CD4-positive, alpha-beta T cell treated with Interleukin-2 at 100 ng/mL for 4 hours (primary cell): ENCODE measurements around the gene HDGFL2.
"Not testable (repeated sequence)": the region's sequence is repeated elsewhere in the genome, so short reads cannot be mapped to it uniquely, and the experiment has no call there.

Experiments
- DNase-seq: peaks from one replicate; pipeline ENCODE4 v3.0.0-alpha.2; 2020; ENCODE audit warnings: low spot score

Gene HDGFL2

DNA sequence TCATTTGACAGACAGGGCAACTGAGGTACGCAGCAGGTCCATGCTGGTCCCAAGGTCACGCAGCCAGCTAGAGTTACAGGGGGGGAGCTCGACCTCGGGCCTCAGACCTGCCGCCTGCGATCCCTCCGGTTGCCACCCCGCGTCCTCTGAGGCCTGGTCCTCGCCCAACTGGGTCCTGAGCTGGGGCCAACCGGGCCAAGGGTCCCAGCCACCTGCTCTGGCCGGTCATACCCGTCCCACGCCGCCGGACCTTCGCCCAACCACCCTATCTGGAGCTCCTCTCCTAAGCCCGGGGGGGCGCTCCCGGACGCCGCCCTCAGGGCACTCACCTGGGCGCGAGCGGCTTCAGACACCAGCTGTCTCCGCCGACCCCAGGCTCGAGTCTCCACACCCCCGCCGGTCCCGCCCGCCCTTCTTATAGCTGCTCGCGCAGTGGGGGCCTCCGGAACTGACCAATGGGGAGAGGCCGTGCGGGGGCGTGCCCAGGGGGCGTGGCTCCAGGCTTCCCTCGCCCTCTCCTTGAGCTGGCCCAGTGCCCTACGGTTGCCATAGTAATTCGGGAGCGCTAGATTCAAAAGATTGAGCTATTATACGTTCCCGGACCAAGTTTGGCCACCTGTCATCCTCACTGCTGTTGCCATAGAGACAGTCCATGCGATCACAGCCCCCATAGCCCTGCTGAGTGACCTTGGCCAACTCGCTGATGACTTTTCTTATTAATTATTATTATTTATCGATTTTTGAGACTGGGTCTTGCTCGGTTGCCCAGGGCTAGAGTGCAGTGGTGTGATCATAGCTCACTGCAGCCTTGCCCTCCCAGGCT, 63.0 kb downstream of the HDGFL2 start, which contains the start of gene PLIN5:
PLIN5 (minus strand) TSS at position 389 of the 823 bp plus-strand sequence. CDS start 1,150 bp downstream, outside the sequence.
- peak; percentile 17 for DNase-seq

DNA sequence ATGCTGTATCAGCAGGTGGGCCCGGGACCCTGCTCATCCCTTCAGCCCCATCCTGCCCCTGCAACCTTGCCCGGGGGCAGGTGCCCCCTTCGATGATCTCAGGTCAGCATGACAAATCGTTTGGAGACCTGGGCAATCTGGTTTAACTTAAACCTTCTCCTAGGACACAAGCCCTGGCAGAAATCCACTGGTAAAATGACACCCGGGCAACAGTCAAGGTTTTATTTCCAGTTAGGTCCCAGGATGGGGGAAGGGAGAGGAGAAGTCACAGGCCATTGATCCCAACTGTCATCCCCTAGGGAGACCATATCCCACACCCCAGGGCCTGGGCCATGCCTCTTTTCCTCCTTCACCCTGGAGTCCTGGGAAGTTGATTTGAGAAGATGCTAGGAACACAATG, 64.7 kb downstream of the HDGFL2 start:
- no peak for DNase-seq

DNA sequence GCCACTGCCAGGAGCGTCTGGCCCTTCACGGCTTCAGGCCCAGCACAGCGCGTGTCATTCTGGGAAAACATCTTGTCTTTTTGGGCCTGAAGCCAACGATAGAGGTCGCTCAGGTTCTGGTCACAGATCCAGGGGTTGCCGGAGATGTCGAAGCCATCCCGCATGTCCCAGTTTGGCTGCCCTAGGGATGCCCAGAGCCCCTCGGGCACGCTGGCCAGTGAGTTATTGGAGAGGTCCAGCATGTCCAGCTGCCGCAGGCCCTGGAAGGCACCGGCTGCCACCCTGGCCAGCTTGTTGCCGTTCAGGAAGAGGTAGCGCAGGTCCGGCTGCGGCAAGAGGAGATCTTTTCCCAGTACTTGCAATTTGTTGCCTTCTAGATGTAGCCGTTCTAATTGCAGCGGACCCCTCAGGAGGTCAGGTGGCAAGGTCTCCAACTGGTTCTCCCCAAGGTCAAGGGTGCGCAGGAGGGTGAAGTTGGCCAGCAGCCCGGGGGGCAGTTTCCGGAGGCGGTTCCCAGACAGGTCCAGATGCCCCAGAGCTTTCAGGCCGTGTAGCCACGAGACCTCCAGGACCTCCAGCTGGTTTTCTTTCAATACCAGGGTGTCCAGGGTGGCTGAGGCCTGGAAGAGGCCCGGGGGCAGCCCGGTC, 66.0 kb downstream of the HDGFL2 start:
- DNase-seq, result no peak

DNA sequence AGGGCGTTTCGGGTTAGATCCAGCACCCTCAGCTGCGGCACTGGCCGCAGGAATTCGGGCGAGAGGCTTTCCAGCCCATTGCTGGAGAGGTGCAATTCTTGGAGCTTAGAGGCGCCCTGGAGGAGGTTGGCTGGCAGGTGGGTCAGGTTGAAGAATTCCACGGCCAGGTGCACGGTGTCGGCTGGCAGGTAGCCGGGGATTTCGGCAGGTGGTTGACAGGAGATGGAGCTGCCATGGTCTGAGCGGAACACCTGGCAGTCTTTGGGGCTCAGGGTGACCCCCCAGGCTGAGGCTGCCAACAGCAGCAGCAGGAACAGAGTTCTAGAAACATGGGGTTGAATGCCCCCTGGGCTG, 66.5 kb downstream of the HDGFL2 start:
- no peak for DNase-seq

DNA sequence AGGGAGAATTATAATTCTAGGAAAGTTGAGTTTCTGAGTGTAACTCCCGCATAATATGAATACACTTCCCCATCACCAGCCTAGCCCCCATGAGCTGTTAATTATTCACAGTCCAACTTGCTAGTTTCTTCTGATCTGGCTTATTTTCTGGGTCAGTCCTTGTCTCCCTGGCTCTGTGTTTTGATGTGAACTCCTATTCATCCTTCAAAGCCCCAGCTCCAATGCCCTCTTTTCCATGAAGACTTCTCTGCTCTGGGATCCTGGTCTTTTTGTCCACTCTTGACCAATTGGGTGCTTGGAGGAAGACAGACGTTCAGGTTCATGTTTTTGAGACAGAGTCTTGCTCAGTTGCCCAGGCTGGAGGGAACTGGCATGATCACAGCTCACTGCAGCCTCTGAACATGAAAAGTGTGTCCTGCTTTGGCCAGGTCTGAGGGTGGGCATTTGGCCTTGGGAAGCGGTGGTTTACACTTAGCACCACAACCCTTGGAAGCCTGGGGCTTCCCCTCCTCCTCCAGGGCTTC, 67.1 kb downstream of the HDGFL2 start:
- no peak for DNase-seq

DNA sequence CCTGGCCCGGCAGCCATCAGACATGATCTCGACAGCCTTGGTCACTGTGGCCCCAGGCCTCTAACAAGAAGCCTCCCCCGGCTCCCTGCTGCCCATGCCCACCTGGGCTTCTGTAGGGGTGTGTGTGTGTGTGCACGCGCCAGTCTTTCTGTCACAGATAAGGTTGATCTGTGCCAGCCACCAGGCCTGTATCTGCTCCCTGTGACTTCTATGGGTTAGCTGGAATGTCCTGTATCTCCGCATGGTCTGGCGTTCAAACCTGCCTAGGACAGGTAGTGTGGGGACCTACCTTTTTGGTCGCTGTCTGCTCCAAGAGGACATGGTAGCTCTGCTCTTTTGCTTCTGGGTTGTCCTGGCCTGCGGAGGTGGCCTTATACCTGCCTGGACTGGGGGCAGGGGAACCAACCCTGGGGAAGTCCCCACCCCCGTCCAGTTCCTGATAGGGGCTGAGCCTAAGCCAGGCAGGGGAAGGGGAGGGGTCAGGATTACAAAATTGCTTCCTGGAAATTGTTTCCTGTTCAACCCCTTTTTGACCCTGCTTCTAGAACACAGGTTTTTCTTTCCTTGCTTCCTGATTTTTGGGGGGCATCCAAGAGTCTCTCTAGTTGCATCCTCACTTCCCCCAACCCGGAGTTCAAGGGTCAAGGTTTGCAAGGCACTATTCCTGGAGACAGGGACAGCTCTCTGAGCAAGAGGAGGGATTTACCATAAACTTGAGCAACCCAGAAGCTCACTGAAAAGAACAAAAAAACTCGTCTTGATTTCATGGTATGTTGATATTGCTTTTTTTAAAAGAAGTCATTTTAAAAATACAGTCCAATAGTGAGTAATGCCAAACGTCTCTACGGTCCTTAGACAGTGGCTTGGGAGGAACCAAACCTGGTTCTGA, 67.8 kb downstream of the HDGFL2 start, which contains the start of gene LRG1:
LRG1 (minus strand) TSS at position 344 of the 889 bp plus-strand sequence; CDS start at position 321, 23 bp downstream.
- DNase-seq, result no peak

DNA sequence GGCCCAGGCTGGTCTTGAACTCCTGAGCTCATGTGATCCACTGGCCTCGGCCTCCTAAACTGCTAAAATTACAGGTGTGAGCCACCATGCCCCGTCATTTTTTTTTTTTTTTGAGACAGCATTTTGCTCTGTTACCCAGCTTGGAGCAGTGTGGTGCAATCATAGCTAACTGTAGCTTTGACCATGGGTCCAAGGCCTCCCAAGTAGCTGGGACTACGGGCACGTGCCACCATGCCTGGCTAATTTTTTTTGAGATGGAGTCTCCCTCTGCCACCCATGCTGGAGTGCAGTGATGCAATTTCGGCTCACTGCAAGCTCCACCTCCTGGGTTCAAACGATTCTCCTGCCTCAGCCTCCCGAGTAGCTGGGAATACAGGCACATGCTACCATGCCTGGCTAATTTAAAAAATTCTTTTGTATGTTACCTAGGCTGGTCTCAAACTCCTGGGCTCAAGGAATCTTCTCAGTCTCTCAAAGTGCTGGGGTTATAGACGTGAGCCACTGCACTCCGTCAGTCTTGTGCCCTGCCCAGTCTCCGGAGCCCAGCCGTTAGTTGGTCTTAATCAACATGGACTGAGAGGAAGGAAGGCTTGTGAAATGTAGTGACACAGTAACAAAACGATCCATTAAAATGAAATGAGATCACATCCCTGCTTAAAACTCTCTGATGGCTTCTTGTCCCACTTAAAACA, 69.2 kb downstream of the HDGFL2 start:
- no peak for DNase-seq

DNA sequence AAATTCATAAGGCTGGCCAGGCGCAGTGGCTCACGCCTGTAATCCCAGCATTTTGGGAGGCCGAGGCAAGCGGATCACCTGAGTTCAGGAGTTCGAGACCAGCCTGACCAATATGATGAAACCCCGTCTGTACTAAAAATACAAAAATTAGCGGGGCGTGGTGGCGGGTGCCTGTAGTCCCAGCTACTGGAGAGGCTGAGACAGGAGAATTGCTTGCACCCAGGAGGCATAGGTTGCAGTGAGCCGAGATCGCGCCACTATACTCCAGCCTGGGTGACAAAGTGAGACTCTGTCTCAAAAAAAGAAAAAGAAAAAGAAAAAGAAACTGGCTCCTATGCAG, 69.7 kb downstream of the HDGFL2 start:
- not testable (repeated sequence) for DNase-seq

DNA sequence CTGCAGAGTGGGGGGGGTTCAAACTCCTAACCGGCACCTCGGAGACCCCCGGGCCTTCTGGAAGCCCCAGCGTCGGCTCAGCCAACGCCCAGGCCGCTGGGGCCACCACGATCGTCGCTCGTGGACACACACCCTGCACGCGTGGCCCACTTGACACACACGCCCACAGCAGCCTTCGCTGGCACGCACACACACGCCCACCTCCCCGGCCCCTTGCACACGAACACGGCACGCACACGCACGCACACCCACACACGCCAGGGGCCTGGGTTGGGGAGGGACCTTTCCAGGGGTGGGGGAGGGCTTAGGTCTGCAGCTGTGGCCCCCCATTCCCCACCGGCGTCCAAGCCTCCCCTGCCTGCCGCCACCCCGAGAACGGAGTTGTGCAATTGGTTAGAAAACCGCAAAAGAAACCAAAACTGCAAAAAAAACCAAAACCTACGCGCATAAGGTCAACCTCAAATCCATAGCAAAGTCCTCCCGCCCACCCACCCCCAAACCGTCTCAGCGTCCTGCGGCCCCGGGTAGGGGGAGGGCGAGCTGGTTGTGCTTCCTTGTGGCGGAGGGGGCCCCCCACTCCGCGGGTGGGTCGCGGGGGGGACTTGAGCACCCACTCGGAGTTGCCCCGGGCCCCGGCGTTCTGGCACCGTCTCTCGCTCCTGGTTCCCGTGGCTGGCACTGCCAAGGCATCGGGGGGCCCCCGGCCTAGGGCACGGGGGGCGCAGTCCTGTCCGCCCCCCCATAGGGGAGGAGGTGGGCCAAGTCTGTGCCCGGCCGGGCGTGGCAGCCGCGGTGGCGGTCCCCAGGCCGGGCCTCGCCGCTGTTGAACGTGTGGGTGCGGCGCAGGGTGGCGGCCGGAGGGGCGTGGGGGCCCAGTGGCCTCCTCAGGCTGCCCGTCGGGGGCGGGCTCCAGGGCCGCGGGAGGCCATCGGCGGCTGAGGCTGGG, 71.1 kb downstream of the HDGFL2 start:
- no peak for DNase-seq

DNA sequence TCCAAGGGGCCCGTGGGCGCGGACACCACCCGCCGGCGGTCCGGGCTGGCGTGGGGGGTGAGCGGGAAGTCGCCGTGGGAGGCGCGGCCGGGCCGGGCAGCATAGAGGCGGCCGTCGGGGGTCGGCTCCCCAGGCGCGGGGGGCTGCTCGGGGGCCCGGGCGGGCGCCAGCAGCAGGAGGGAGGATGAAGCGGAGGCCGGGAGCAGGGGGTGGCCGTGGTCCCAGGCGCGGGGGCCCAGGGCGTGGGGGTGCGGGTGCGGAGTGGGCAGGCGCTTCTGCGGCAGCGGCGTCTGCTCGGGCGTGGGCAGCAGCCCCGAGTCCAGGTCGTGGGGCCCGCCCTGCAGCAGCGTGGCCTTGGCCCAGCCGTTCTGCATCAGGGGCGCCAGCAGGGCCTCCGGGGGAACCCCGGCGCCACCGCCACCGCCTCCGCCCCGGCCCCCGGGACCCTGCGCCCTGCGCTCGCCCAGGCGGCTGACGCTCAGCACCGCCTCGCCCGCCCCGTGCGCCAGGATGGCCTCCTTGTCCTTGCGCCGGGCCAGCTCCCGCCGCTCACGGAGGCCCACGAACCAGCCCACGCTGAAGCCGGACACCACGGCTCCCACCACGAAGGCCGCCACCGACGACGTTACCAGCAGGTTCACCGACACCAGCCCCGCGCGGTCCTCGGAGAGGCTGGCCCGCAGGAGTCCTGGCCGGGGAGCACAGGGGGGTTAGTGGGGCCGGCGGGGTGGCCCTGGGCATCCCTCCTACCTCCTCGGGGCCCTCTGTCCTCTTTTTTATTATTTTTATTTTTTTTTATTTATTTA, 71.9 kb downstream of the HDGFL2 start:
- no peak for DNase-seq

DNA sequence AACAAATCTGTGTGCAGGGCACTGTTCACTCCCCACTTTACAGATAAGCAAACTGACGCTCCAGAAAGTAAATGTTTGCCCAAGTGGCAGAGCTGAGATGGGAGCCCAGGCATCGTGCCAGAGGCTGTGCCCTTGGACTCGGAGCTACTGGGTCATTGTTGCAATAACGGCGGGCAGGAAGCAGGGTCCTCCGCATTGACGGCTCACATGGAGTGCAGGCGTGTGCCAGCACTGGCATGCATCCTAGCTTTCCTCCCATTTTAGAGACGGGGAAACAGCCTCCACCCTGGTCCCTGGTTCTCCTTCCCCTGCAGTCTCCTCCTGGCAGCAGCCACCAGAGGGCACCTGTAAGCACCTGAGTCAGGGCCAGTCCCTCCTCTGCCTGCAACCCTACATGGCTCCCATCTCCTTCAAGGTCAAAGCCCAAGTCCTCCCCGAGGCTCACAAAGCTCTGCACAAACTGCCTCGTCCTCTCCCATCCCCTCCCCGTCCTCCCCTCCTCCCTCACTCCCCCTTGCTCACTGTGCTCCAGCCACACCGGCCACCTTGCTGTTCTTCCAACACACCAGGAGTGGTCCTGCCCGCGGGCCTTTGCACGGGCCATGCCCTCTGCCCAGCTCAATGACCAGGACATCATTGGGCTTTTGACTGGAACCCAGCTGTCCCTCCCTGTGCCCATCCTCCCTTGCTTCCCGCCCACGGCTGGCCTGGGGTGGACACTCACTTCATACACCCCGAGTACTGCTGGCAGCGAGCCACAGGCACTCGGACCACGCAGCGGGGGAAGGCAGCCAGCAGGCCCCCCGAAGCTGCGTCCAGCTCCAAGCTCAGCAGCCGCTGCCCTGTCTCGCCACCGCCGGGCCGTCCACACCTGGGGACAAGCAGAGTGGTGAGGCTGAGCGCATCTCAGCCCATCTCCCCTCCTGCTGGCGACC, 75.5 kb downstream of the HDGFL2 start:
- no peak for DNase-seq

DNA sequence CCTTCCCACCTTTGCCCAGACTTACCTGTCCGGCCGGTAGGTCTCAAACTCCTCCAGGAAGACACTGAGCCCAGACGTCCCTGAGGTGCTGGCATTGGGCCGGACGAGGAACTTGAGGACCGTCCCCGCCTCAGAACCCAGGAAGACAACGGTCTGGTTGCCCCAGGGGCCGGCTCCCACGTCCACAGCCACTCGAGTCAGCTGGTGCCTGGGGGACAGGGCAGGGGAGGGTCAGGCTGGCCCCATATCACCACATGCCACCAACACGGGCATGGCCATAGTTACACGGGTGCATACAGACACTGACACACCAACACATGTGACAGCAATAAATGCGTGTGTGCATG, 76.1 kb downstream of the HDGFL2 start:
- no peak for DNase-seq

DNA sequence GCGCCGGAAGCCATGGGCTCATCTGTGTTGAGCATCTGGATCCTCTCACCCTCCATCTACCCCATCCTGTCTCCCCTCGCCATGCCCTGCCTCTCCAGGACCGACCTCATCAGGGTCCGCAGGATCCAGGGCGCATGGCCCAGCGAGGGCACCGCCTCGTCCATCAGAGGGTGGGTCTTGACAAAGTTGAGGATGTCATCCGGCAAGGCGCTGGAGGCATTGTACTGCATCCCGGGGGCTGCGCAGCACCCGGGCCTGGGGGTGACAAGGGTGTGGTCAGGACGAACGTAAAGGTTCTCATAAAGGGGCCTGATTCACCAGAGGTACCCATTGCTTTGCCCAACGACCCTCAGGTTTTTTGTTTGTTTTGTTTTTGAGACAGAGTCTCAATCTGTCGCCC, 77.9 kb downstream of the HDGFL2 start:
- no peak for DNase-seq

DNA sequence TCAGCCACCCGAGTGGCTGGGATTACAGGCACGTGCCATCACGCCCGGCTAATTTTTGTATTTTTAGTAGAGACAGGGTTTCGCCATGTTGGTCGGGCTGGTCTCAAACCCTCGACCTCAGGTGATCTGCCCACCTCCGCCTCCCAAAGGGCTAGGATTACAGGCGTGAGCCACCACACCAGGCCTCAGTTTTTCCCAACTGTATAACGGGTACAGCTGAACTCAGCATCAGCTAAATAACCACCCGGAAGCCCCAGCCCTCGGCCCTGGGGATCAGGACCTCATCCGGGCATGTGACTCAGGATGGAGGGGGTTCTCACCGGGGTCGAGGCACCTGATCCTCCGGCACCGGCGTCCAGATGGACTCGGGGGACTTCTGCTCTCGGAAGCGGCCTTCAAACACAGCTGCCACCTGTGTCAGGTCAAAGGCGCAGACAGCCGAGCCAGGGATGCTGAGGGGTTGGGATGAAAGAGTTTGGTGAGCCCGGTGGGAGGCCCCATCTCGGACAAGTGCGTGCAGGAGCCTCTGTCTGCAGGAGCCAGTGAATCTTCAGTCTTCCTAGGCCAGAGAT, 78.5 kb downstream of the HDGFL2 start:
- no peak for DNase-seq
